Measurements from ENCODE around the gene CD48.
"Not testable (repeated sequence)": the region's sequence is repeated elsewhere in the genome, so short reads cannot be mapped to it uniquely, and the experiment has no call there.

The CD48 gene

GRCh38 chr1:160741612-160742348 is 30.2 kb upstream of the CD48 start:
- DNase-seq, result peak; percentile 52

GRCh38 chr1:160741092-160741501 is 29.5 kb upstream of the CD48 start:
- DNase-seq, result no peak

DNA sequence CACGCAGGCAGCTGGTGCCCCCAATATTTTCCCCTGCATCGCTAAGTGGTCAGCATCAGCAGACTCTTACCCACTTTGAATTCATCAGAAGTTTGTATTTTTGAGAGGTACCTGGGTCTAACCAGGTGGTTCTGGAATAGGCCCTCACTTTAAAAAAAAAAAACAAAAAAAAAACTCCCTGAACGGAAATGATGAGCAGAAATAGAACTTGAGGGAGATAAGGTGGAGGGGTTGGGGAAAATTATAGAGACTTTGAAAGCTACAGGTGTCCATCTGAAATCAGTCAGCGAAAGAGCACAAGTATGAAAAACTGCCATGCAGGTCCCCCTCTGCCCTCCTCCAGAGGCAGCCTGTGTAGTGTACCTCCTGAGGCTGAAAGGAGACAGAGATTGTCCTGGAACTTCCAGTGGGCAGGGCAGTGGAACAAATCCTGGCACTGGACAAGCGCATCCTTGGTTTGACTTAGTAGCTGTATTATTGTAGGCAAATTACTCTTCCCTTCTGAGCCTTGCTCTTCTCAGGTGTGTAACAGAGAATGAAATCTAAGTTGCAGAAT is 28.6 kb upstream of the CD48 start:
- DNase-seq, result no peak

- DNase-seq, result peak; percentile 93
Observed at GRCh38 chr1:160739098-160739511, 27.5 kb upstream of the CD48 start, which contains the start of gene SLAMF7. Gene SLAMF7, plus strand, starts transcription at chr1:160739247. Its CDS starts 55 bp downstream, at chr1:160739302.

DNA sequence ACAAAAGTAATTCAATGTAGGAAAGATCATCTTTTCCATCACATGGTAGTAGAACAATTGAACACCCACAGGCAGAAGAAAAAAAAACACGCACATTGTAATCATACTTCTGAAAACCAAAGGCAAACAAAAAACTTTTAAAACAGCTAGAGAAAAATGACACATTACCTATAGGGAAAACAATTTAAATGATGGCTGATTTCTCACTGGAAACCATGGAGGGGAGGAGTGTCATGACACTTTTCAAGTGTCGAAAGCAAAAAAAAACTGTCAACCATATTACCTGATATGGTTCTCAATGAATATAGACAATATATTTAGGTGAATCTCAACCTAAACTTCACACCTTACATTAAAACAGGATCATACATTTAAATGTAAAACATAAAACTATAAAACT is 26.6 kb upstream of the CD48 start:
- no peak for DNase-seq

DNA sequence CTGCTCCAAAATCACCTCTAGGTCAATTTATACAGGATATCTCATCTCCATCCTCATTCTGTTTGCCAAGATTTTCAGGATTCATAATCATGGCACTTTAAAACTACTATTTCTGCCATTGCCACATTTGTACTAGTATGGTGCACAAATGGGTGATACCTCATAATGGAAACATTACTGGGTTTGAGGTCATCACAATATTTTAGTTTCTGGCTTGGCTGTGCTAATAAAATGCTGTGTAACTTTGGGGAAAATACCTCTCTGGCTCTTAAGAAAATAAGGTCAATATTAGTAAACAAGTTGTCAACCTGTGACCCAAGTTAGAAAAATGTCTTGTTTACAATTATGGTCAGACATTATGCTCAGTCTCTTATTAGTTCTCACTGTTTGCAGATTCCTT is 22.7 kb upstream of the CD48 start:
- peak; percentile 86 for DNase-seq

- DNase-seq, result peak; percentile 86
Observed at GRCh38 chr1:160733898-160734297, 22.3 kb upstream of the CD48 start.

GRCh38 chr1:160731990-160732389 is 20.4 kb upstream of the CD48 start:
- peak; percentile 97 for DNase-seq

DNA sequence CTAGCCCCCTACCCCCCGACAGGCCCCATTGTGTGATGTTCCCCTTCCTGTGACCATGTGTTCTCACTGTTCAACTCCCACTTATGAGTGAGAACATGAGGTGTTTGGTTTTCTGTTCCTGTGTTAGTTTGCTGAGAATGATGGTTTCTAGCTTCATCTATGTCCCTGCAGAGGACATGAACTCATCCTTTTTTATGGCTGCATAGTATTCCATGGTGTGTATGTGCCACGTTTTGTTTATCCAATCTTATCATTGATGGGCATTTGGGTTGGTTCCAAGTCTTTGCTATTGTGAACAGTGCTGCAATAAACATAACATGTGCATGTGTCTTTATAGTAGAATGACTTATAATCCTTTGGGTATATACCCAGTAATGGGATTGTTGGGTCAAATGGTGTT is 19.9 kb upstream of the CD48 start:
- DNase-seq, result not testable (repeated sequence)

DNA sequence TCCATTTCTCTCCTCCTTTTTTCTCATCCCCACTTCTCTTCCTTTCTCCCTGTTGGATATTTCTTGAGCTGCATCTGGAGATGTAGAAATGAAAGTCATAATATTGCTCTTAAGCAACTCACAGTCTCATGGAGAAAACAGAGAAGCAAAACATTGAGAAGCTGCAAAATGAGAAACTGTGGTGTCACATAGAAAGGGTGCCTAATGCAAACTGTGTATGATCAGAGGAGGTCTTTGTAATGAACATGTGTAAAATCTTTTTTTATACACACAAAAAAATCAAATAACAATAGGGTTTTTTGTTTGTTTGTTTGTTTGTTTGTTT is 15.7 kb upstream of the CD48 start:
- DNase-seq, result peak; percentile 85

GRCh38 chr1:160726498-160727315 is 15.1 kb upstream of the CD48 start:
- DNase-seq, result peak; percentile 88

DNA sequence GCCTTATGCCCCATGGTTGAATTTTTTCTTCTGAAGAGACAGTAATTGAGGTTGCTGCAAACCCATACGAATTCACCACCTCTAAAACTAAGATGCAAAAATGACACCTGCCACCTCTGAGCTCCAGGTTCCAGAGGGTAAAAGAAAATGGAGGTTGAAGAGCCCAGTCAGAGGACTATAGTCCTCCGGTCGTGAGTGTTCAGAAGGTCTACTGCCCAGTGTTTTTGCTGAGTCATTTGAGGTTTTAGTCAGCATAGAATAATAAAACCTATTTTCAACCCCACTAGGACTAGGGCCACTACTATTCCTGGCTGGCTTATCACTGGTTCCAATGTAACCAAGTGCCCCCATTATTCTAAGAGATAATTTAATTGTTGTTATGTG is 14.5 kb upstream of the CD48 start:
- no peak for DNase-seq

DNA sequence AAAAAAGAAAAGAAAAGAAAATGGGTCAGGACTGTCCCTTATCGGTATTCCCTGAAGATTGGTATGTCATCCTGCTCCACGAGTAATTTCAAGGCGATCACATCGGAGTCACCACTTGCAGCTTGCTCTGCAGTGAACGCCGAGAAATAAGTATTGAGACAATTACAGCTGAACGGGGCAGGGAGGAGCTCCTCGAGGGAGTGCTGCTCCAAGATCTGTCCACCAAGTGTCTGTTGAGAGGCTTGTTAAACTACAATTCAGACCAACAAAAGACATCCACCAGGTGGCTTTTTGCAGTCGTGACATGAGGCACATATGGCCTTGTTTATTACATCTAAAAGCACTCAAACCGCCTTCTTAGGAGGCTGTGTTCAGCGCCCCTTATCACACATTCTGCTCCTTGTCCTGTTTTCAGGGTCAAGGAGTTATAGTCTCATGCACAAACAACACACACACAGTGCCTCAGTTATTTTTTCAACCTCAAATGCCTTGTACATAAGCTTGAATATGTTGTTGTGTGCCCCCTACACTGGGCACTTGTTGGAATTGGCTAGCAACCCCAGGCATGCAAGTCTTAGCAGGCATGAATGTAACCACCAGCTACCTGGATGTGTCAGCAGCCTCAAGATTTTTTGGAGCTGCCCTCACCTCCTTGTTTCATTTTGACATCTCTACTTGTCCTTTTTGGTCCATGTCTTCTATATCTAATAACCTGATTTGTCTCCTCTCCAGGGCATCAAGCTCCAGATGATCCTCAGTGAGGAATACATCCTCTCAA is 13.0 kb upstream of the CD48 start:
- DNase-seq, result no peak

- DNase-seq, result no peak
Observed at GRCh38 chr1:160723332-160723731, 11.7 kb upstream of the CD48 start.

DNA sequence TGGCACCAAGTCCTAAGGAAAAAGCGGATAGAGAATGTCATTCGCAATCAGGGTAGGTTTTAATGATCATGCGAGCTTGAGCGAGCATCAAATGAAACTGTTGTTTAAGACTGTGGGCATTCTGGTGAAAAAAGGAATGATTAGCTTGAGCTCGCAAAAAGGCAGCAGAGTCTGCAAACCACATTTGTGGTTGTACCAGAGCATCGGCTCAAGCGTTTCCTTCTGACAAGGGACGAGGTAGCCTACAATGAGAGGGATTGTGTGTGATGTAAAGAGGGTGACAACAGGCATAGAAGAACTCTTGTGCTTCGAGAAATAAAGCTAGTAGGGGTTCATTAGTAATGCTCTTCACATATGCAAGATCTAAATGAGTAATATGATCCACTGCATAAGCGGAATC is 11.1 kb upstream of the CD48 start:
- no peak for DNase-seq

- peak; percentile 85 for DNase-seq
Observed at GRCh38 chr1:160721473-160721872, 9.9 kb upstream of the CD48 start.

DNA sequence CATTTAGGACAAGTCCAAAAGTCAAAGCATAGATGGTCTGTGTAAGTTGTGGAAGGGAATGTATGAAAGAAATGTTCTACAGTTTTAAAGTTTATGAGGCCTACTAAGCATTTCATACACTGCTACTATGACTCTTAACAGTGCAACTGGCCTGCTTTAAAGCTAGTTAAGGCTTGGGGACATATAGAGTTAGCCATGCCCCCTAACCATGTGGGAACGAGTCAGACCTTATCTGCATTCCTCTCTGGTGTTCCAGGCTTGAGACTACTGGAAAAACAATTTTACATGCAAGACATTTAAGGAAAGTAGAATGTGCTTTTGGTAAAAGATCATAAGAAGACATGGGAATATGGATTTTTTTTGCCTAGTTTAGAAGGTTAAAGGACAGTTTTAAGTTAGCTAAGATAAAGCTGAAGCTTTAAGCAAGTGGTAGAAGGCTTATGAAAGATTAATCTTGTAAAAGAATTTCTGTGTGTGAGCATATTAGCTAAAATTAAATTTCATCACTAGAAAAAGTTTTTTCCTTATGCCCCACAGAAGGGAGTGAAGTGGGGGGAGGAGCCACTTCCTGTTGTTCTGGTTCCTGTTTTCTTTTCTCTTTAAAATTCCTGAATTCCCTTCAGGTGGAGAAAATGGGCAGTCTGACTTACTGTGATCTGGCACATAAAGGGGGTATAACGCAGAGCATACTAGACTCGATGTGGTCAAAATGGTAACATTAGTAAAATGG is 8.9 kb upstream of the CD48 start:
- DNase-seq, result peak; percentile 62

DNA sequence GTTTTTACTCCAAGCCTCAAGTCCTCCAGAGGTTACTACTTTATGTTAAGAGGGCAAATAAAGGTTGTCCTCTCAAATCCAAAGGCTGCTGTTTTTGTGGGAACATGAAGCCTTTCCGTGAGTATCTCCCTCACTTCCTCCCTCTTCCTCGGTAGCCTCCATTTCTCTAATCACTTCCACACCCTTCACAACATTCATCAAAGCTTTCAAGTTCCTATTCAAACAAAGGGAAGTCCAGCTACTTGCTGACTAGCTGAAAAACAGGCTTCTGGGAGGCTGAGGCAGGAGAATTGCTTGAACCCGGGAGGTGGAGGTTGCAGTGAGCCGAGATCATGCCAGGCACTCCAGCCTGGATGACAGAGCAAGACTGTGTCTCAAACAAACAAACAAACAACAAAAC is 6.6 kb upstream of the CD48 start:
- DNase-seq, result peak; percentile 53

GRCh38 chr1:160717306-160717705 is 5.7 kb upstream of the CD48 start:
- peak; percentile 48 for DNase-seq

GRCh38 chr1:160716013-160716412 is 4.4 kb upstream of the CD48 start:
- DNase-seq, result no peak

GRCh38 chr1:160714034-160714648 is 2.5 kb upstream of the CD48 start:
- DNase-seq, result not testable (repeated sequence)

DNA sequence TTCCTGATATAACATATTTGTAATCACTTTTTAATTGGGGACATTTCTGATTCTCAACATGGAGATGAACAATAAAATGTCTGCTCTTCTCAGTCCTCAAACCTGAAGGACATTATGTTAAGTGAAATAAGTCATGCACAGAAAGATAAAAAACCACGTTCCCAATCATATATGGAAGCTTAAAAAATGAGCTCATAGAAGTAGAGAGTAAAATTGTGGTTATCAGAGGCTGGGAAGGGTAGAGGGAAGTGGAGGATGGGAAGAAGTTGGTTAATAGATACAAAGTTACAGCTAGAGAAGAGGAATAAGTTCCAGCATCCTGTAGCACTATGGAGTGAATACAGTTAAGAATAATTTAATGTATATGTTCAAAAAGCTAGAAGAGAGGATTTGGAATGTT is 1.5 kb upstream of the CD48 start:
- peak; percentile 73 for DNase-seq
